Vagina (tissue), 2 donors: ENCODE data around the gene TGFBR3.

Experiments used
- POLR2A ChIP-seq, 2 donors: fragments of 450-650 bp; IDR thresholded peaks; one replicate each; pipeline ENCODE4 v1.6.1; 2017; ENCODE audit warnings: antibody characterized with exemption in 2 of 2, mild to moderate bottlenecking in 2 of 2, moderate library complexity in 2 of 2
- POLR2AphosphoS5 ChIP-seq, 2 donors: sonication (generic); formaldehyde crosslinking; IDR thresholded peaks; one replicate each; pipeline ENCODE4 v1.9.0; 2017; ENCODE audit warnings: antibody characterized with exemption in 2 of 2, mild to moderate bottlenecking in 2 of 2, low read depth in 1 of 2; ENCODE audit not compliant: insufficient read depth in 1 of 2
- TF ChIP-seq, protein P1 (sequence below), 3 experiments: fragments of 450-650 bp in 2 of 3; fragments of 200-600 bp in 1 of 3; sonication (generic) in 1 of 3; IDR thresholded peaks; one replicate each; pipeline ENCODE4 v1.5.1; 2017 to 2019; ENCODE audit warnings: antibody characterized with exemption in 3 of 3, mild to moderate bottlenecking in 2 of 3, moderate library complexity in 2 of 3

GRCh38 chr1:91679446-91679845 is 206.5 kb downstream of the TGFBR3 start:
- TF ChIP-seq, protein P1, sequence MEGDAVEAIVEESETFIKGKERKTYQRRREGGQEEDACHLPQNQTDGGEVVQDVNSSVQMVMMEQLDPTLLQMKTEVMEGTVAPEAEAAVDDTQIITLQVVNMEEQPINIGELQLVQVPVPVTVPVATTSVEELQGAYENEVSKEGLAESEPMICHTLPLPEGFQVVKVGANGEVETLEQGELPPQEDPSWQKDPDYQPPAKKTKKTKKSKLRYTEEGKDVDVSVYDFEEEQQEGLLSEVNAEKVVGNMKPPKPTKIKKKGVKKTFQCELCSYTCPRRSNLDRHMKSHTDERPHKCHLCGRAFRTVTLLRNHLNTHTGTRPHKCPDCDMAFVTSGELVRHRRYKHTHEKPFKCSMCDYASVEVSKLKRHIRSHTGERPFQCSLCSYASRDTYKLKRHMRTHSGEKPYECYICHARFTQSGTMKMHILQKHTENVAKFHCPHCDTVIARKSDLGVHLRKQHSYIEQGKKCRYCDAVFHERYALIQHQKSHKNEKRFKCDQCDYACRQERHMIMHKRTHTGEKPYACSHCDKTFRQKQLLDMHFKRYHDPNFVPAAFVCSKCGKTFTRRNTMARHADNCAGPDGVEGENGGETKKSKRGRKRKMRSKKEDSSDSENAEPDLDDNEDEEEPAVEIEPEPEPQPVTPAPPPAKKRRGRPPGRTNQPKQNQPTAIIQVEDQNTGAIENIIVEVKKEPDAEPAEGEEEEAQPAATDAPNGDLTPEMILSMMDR (IDR thresholded peaks at IDR 0.05), result no peak
- TF ChIP-seq POLR2A (IDR thresholded peaks at IDR 0.05) (no peak), POLR2AphosphoS5 (IDR thresholded peaks at IDR 0.05; ENCODE audit: insufficient read depth in 1 of 2, low read depth in 1 of 2) (no peak)
